ENCODE data around the gene PFAS. TPM values are rescaled to one million over a fixed set of nuclear protein-coding genes. Genes with fewer than 3 reads are reported as not detected.

The PFAS gene
- total RNA-seq, 1 experiment from 2014 or later: 80.6 TPM

DNA sequence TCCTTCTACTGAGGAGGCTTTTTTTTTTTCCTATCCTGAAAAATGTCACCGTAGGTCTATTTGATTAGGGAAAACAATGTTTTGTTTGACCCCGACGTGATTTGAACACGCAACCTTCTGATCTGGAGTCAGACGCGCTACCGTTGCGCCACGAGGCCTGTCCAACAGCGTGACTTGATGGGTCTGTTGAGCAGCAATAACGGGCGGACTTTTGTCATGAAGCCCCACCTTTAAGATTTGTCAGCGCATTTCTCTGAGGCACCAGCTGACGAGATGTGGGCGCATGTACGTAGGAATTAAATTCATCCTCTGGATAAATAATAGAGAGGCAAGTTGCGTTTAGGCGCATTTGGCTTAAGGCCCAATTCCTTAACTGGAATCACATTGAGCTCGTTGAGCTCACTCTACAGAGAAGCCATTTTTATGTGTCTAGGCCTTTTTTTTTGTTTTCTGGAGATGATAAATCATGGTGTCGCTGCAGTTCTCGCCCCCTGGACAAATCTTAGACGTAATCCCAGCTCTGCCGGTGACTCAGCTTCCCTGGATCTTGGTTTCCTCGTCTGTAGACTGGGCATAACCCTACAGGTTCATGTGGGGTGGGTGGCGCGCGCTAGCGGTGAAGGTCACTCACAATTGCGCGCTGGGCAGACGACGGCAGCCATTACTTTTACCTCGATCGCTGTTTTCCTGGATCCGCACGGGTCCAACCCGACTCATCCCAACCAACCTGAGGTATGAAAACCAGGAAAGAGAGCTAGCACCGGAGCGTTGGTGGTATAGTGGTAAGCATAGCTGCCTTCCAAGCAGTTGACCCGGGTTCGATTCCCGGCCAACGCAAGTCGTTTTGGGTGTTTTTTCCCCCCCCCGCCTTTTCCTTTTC, 28.1 kb upstream of the PFAS start:
- Histone ChIP-seq H3K4me3 (replicated peaks in 1 of 2; ENCODE audit: low read depth in 1 of 2, low read length in 2 of 2) (peak overlapping the region; percentile 82 to 86), H3K9me2 (ENCODE audit: insufficient read depth) (no peaks in the 10 kb centered on the region), H3K9me3 (ENCODE audit: control insufficient read depth in 1 of 2, insufficient read depth in 1 of 2, low read depth in 1 of 2, low read length in 2 of 2) (no peaks in the 10 kb centered on the region), H3K27ac (ENCODE audit: low read depth, low read length) (peak overlapping the region; percentile 83), H2AFZ (ENCODE audit: low read depth, low read length, poor library complexity, severe bottlenecking) (peak overlapping the region; percentile 40), H3K27me3 (ENCODE audit: insufficient read depth, low read length) (no peaks in the 10 kb centered on the region), H3K36me3 (ENCODE audit: control insufficient read depth in 1 of 2, insufficient read depth in 2 of 2, low read length in 2 of 2) (no peaks in the 10 kb centered on the region), H3K4me1 (ENCODE audit: control insufficient read depth in 1 of 2, insufficient read depth in 2 of 2, low read length in 2 of 2) (peaks cover 48 to 87% of the 10 kb centered on the region in 2 experiments), H3K4me2 (ENCODE audit: low read length) (peak overlapping the region; percentile 93), H3K9ac (ENCODE audit: low read length) (peak overlapping the region; percentile 91), H4K20me1 (ENCODE audit: insufficient read depth) (no peaks in the 10 kb centered on the region), H3K79me2 (ENCODE audit: insufficient read depth, low read length) (no peaks in the 10 kb centered on the region)
- BruUV-seq (replicated peaks): no TSS peak
- ChIA-PET CTCF (interaction anchor here (1.2 to 1.6 kb wide), 4 partner anchors 99 to 148 kb away, joined by 3 to 7 read pairs (median 3); no protein-coding TSS in a partner anchor), RAD21 (ENCODE audit: low non-redundant PET in 1 of 2, low total read pairs in 2 of 2, uncharacterized antibody in 2 of 2, unreplicated experiment in 2 of 2) (interaction anchor here (1.0 to 1.8 kb wide), 3 partner anchors 17 to 34 kb away, joined by 4 to 6 read pairs (median 4); partner anchors contain the start of gene BORCS6 (in 1 of the 2)), POLR2A (interaction anchor here (0.9 to 7.5 kb wide), 7 partner anchors 9 to 102 kb away, joined by 3 to 63 read pairs (median 45); partner anchors contain the start of genes ALOXE3, AURKB, BORCS6 and CTC1)
- intact Hi-C loops (cut with micrococcal nuclease): loop anchor here (1.0 to 10.0 kb wide), 3 partner anchors 84 to 154 kb away; partner anchors contain the start of gene KRABD2
- ATAC-seq (peak; percentile 35), DNase-seq (ENCODE audit: low read depth, low spot score) (peak; percentile 88)
- TF ChIP-seq CBX3 (IDR thresholded peaks at IDR 0.05; ENCODE audit: low read depth) (peak; percentile 96), TCF7L2 (IDR thresholded peaks at IDR 0.05; ENCODE audit: borderline replicate concordance, extremely low read depth, insufficient read depth, insufficient read length) (no peak), ZFX (IDR thresholded peaks at IDR 0.05) (no peak), EGR1 (IDR thresholded peaks at IDR 0.05; ENCODE audit: low read depth) (no peak), EZH2 (IDR thresholded peaks at IDR 0.05) (no peak), EZH2phosphoT487 (IDR thresholded peaks at IDR 0.05; ENCODE audit: borderline replicate concordance) (no peak), JUND (IDR thresholded peaks at IDR 0.05) (no peak; the same call in 1 of the 2 replicates), POLR2A (IDR thresholded peaks at IDR 0.05; ENCODE audit: borderline replicate concordance, extremely low read depth, insufficient read depth, insufficient read length) (no peak), YY1 (IDR thresholded peaks at IDR 0.05; ENCODE audit: extremely low read depth, insufficient replicate concordance, low read depth, low read length) (peak; percentile 88), SP1 (IDR thresholded peaks at IDR 0.05; ENCODE audit: low read depth) (no peak), REST (IDR thresholded peaks at IDR 0.05; ENCODE audit: low read depth) (no peak), POLR2AphosphoS5 (IDR thresholded peaks at IDR 0.05; ENCODE audit: low read depth, low read length) (0 out of 2 replicates have a peak, but pooled peaks have one; percentile 20), CTCF (IDR thresholded peaks at IDR 0.05 in 2 of 3, conservative IDR thresholded peaks at IDR 0.05 in 1 of 3; ENCODE audit: borderline replicate concordance in 1 of 3, insufficient read depth in 1 of 3, low read depth in 2 of 3, low read length in 2 of 3) (no peak), CEBPB (IDR thresholded peaks at IDR 0.05; ENCODE audit: low read depth) (peak; percentile 65), RAD21 (IDR thresholded peaks at IDR 0.05; ENCODE audit: low read depth) (no peak), ZBTB33 (IDR thresholded peaks at IDR 0.05; ENCODE audit: extremely low read depth, insufficient replicate concordance, low read length) (peak; percentile 11), SIN3A (IDR thresholded peaks at IDR 0.05; ENCODE audit: low read depth) (peak; percentile 47; the same call in 1 of the 2 replicates), FOSL1 (IDR thresholded peaks at IDR 0.05; ENCODE audit: low read depth) (no peak)

All from HCT116 (cell line).